SU-DHL-6 (cell line): ENCODE measurements around the gene SACM1L.

Experiments
- H2AFZ ChIP-seq: fragments of 200-600 bp; sonication (generic); 2 replicates; pipeline ENCODE4 v1.6.1; 2014; ENCODE audit warnings: low read depth, mild to moderate bottlenecking, moderate library complexity, mixed read lengths, antibody characterized with exemption, low read length; ENCODE audit not compliant: severe bottlenecking
- H3F3A ChIP-seq: fragments of 200-600 bp; shearing (Covaris generic); 2 replicates; pipeline ENCODE4 v1.6.0; 2016; ENCODE audit warnings: antibody characterized with exemption, mild to moderate bottlenecking; ENCODE audit not compliant: insufficient read depth
- H3K27ac ChIP-seq: fragments of 200-600 bp; sonication (generic); 2 replicates; pipeline ENCODE4 v1.5.1; 2016; ENCODE audit warnings: low read depth, mild to moderate bottlenecking, low read length, moderate library complexity, mixed read lengths
- H3K27me3 ChIP-seq: fragments of 200-600 bp; sonication (generic), shearing (Covaris generic); 2 replicates; pipeline ENCODE4 v1.6.0; 2014; ENCODE audit warnings: mild to moderate bottlenecking, low read length
- H3K36me3 ChIP-seq: fragments of 200-600 bp; sonication (generic); 2 replicates; pipeline ENCODE4 v1.6.1; 2014; ENCODE audit warnings: mild to moderate bottlenecking, low read length, mixed read lengths
- H3K4me2 ChIP-seq: fragments of 300-600, 200-600 bp; shearing (Covaris generic), sonication (generic); 2 replicates; pipeline ENCODE4 v1.6.0; 2014; ENCODE audit warnings: low read length, low read depth, mild to moderate bottlenecking; ENCODE audit not compliant: poor library complexity, severe bottlenecking
- H3K4me3 ChIP-seq: fragments of 200-600 bp; sonication (generic); 2 replicates; pipeline ENCODE4 v1.5.1; 2014; ENCODE audit warnings: antibody characterized with exemption, low read length, mild to moderate bottlenecking, mixed read lengths; ENCODE audit not compliant: insufficient read depth, poor library complexity, severe bottlenecking
- H3K79me2 ChIP-seq: fragments of 200-600 bp; sonication (generic); 2 replicates; pipeline ENCODE4 v1.6.1; 2014; ENCODE audit warnings: mild to moderate bottlenecking, low read length, moderate library complexity; ENCODE audit not compliant: insufficient read depth
- H3K9ac ChIP-seq: fragments of 200-600 bp; sonication (generic); 2 replicates; pipeline ENCODE4 v1.7.0; 2014; ENCODE audit warnings: mild to moderate bottlenecking, low read length
- H3K9me2 ChIP-seq: fragments of 200-600 bp; sonication (generic); replicated peaks from 2 replicates; pipeline ENCODE4 v1.6.1; 2014; ENCODE audit warnings: low read length; ENCODE audit not compliant: insufficient read depth
- H3K9me3 ChIP-seq: fragments of 200-600 bp; sonication (generic); 2 replicates; pipeline ENCODE4 v1.6.1; 2014; ENCODE audit warnings: low read length, mixed read lengths; ENCODE audit not compliant: insufficient read depth
- H4K20me1 ChIP-seq: fragments of 200-600 bp; sonication (generic); 2 replicates; pipeline ENCODE4 v1.6.1; 2014; ENCODE audit warnings: low read depth, mild to moderate bottlenecking, antibody characterized with exemption, low read length, moderate library complexity, mixed read lengths
- CTCF ChIP-seq: fragments of 200-600 bp; sonication (generic); IDR thresholded peaks from one replicate; pipeline ENCODE4 v1.5.1; 2017; ENCODE audit warnings: antibody characterized with exemption, mild to moderate bottlenecking, low read length, moderate library complexity; ENCODE audit not compliant: insufficient read depth, poor library complexity, severe bottlenecking
- EZH2phosphoT487 ChIP-seq: fragments of 200-600 bp; sonication (generic), shearing (Covaris generic); conservative IDR thresholded peaks from 2 replicates; pipeline ENCODE4 v1.6.1; 2018; ENCODE audit warnings: mild to moderate bottlenecking, antibody characterized with exemption, low read length, moderate library complexity, mixed read lengths

SACM1L gene

GRCh38 chr3:45641756-45642155 lies 47.4 kb upstream of the SACM1L start:
- Histone ChIP-seq H3F3A (no peaks in the 10 kb centered on the region), H3K27me3 (no peaks in the 10 kb centered on the region), H3K4me2 (no peak overlapping the region), H3K9me3 (no peaks in the 10 kb centered on the region), H3K27ac (no peak overlapping the region), H3K9ac (no peak overlapping the region), H3K4me3 (no peak overlapping the region), H2AFZ (no peak overlapping the region), H3K9me2 (no peaks in the 10 kb centered on the region), H3K36me3 (no peaks in the 10 kb centered on the region), H3K79me2 (no peaks in the 10 kb centered on the region), H4K20me1 (no peaks in the 10 kb centered on the region)
- TF ChIP-seq EZH2phosphoT487 (no peak), CTCF (no peak)

GRCh38 chr3:45642731-45643152 lies 46.5 kb upstream of the SACM1L start:
- Histone ChIP-seq H4K20me1 (no peaks in the 10 kb centered on the region), H3K9me3 (no peaks in the 10 kb centered on the region), H3K9ac (no peak overlapping the region), H2AFZ (no peak overlapping the region), H3F3A (no peaks in the 10 kb centered on the region), H3K27me3 (no peaks in the 10 kb centered on the region), H3K79me2 (no peaks in the 10 kb centered on the region), H3K9me2 (no peaks in the 10 kb centered on the region), H3K36me3 (no peaks in the 10 kb centered on the region), H3K27ac (no peak overlapping the region), H3K4me3 (no peak overlapping the region), H3K4me2 (no peak overlapping the region)
- TF ChIP-seq EZH2phosphoT487 = no peak
- TF ChIP-seq CTCF = no peak

GRCh38 chr3:45644063-45644790 lies 45.0 kb upstream of the SACM1L start:
- Histone ChIP-seq H3K9me2 (no peaks in the 10 kb centered on the region), H3K4me2 (no peak overlapping the region), H3K9ac (no peak overlapping the region), H3K36me3 (no peaks in the 10 kb centered on the region), H3K4me3 (no peak overlapping the region), H3K27me3 (no peaks in the 10 kb centered on the region), H3K27ac (no peak overlapping the region), H3K79me2 (no peaks in the 10 kb centered on the region), H3F3A (no peaks in the 10 kb centered on the region), H4K20me1 (no peaks in the 10 kb centered on the region), H2AFZ (no peak overlapping the region), H3K9me3 (no peaks in the 10 kb centered on the region)
- TF ChIP-seq EZH2phosphoT487 = no peak
- TF ChIP-seq CTCF = no peak
